OCI-LY3 (cell line): ENCODE data around the gene TIAM2.

Experiments
- CTCF ChIP-seq: fragments of 200-600, 300-600 bp; sonication (generic); IDR thresholded peaks from 2 replicates; pipeline ENCODE4 v1.5.1; 2014; ENCODE audit warnings: antibody characterized with exemption, low read length, low read depth
- EZH2phosphoT487 ChIP-seq: fragments of 200-600 bp; shearing (Covaris generic); IDR thresholded peaks from 2 replicates; pipeline ENCODE4 v1.6.1; 2018; ENCODE audit warnings: antibody characterized with exemption, mixed run types, low read depth

- TF ChIP-seq CTCF (no peak), EZH2phosphoT487 (no peak)
Measured at GRCh38 chr6:155272353-155273232, 277.5 kb downstream of the TIAM2 start.
